Trophoblast cell (in vitro differentiated cells and primary cell): ENCODE measurements around the gene KRIT1.

Experiments
- DNase-seq, 2 donors: peaks; one replicate each; pipeline ENCODE4 v3.0.0-alpha.2; 2016
- H2AFZ ChIP-seq: 2 replicates; pipeline ENCODE4 v1.6.1; 2013; ENCODE audit warnings: low read length, moderate library complexity, mild to moderate bottlenecking; ENCODE audit not compliant: insufficient read depth, poor library complexity
- H2AK5ac ChIP-seq: 2 replicates; pipeline ENCODE4 v1.6.1; 2013; ENCODE audit warnings: mild to moderate bottlenecking, low read length
- H2BK120ac ChIP-seq: 2 replicates; pipeline ENCODE4 v1.6.1; 2013; ENCODE audit warnings: low read length, mild to moderate bottlenecking, moderate library complexity; ENCODE audit not compliant: insufficient read depth, poor library complexity
- H2BK12ac ChIP-seq: 2 replicates; pipeline ENCODE4 v1.6.1; 2013; ENCODE audit warnings: mild to moderate bottlenecking, low read length, moderate library complexity
- H2BK5ac ChIP-seq: 2 replicates; pipeline ENCODE4 v1.6.1; 2013; ENCODE audit warnings: low read length, low read depth, moderate library complexity, mild to moderate bottlenecking; ENCODE audit not compliant: poor library complexity
- H3K14ac ChIP-seq: 2 replicates; pipeline ENCODE4 v1.6.1; 2013; ENCODE audit warnings: mild to moderate bottlenecking, low read length
- H3K18ac ChIP-seq: 2 replicates; pipeline ENCODE4 v1.6.1; 2013; ENCODE audit warnings: mild to moderate bottlenecking, low read length
- H3K23ac ChIP-seq: 2 replicates; pipeline ENCODE4 v1.6.1; 2013; ENCODE audit warnings: low read length
- H3K27ac ChIP-seq: 2 replicates; pipeline ENCODE4 v1.5.1; 2013; ENCODE audit warnings: low read depth, mild to moderate bottlenecking, inconsistent platforms, low read length, moderate library complexity
- H3K27me3 ChIP-seq: 2 replicates; pipeline ENCODE4 v1.6.1; 2013; ENCODE audit warnings: inconsistent platforms, mild to moderate bottlenecking, low read length, moderate library complexity; ENCODE audit not compliant: insufficient read depth
- H3K36me3 ChIP-seq, 2 experiments: 1 replicate in 1 of 2; 2 replicates in 1 of 2; pipeline ENCODE4 v1.6.1; 2013; ENCODE audit warnings: low read length in 2 of 2, mild to moderate bottlenecking in 2 of 2, moderate library complexity in 1 of 2; ENCODE audit not compliant: insufficient read depth in 2 of 2, control insufficient read depth in 1 of 2
- H3K4ac ChIP-seq: 2 replicates; pipeline ENCODE4 v1.6.1; 2013; ENCODE audit warnings: low read depth, mild to moderate bottlenecking, low read length, moderate library complexity
- H3K4me1 ChIP-seq, 2 experiments: 1 replicate in 1 of 2; 2 replicates in 1 of 2; pipeline ENCODE4 v1.6.1; 2013; ENCODE audit warnings: low read length in 2 of 2, mild to moderate bottlenecking in 2 of 2, moderate library complexity in 1 of 2; ENCODE audit not compliant: insufficient read depth in 2 of 2, control insufficient read depth in 1 of 2
- H3K4me2 ChIP-seq: 2 replicates; pipeline ENCODE4 v1.6.1; 2013; ENCODE audit warnings: inconsistent platforms, mild to moderate bottlenecking, low read length, moderate library complexity
- H3K4me3 ChIP-seq: 2 replicates; pipeline ENCODE4 v1.5.1; 2013; ENCODE audit warnings: mild to moderate bottlenecking, low read depth, low read length, inconsistent platforms
- H3K79me1 ChIP-seq: one replicate; pipeline ENCODE4 v1.6.1; 2013; ENCODE audit warnings: low read length
- H3K79me2 ChIP-seq: 2 replicates; pipeline ENCODE4 v1.6.1; 2013; ENCODE audit warnings: low read length, mild to moderate bottlenecking; ENCODE audit not compliant: control insufficient read depth, insufficient read depth, poor library complexity
- H3K9ac ChIP-seq: 2 replicates; pipeline ENCODE4 v1.6.1; 2013; ENCODE audit warnings: mild to moderate bottlenecking, low read length
- H3K9me3 ChIP-seq: 2 replicates; pipeline ENCODE4 v1.6.1; 2013; ENCODE audit warnings: low read depth, mild to moderate bottlenecking, control low read depth, inconsistent platforms, low read length; ENCODE audit not compliant: insufficient read depth
- H4K12ac ChIP-seq: 2 replicates; pipeline ENCODE4 v1.6.1; 2013; ENCODE audit warnings: low read depth, mild to moderate bottlenecking, low read length, moderate library complexity
- H4K8ac ChIP-seq: 2 replicates; pipeline ENCODE4 v1.6.1; 2013; ENCODE audit warnings: low read depth, mild to moderate bottlenecking, low read length, moderate library complexity
- H4K91ac ChIP-seq: one replicate; pipeline ENCODE4 v1.6.1; 2013; ENCODE audit warnings: low read depth, mild to moderate bottlenecking, low read length, moderate library complexity
- whole genome bisulfite sequencing: extraction: QIAGEN DNeasy Blood & Tissue Kit; methylation state at CpG from one replicate; pipeline ENCODE4 v1.1.7; 2013; ENCODE audit warnings: missing lambda C conversion rate; ENCODE audit not compliant: insufficient read length, insufficient coverage; ENCODE audit errors: extremely low coverage; 5-methylcytosine and 5-hydroxymethylcytosine counted together

KRIT1 gene

DNA sequence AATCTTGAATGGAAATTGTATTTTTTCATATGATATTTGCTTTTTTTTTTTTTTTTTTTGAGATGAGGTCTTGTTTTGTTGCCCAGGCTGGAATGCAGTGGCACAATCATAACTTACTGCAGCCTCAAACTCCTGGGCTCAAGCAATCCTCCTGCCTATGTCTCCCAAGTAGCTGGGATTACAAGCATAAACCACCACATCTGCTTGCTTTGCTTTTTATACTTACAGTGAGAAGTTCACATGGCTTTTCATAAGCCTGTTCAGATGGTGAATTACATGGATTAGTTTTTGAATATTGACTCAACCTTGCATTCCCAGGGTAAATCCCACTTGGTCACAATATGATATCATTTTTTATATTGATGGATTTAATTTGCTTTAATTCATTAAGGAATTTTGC lies 88.7 kb downstream of the KRIT1 start:
- Histone ChIP-seq H3K79me2 (no peaks in the 10 kb centered on the region), H2BK5ac (no peak overlapping the region), H3K4me3 (no peak overlapping the region), H2BK12ac (no peak overlapping the region), H3K9ac (no peak overlapping the region), H3K14ac (no peak overlapping the region), H3K4me1 (no peaks in the 10 kb centered on the region), H3K27me3 (no peaks in the 10 kb centered on the region), H2AFZ (no peak overlapping the region), H4K12ac (no peak overlapping the region), H4K91ac (no peak overlapping the region), H3K18ac (no peak overlapping the region), H3K4me2 (no peak overlapping the region), H4K8ac (no peak overlapping the region), H2BK120ac (no peak overlapping the region), H3K36me3 (no peaks in the 10 kb centered on the region), H3K27ac (no peak overlapping the region), H3K9me3 (no peaks in the 10 kb centered on the region), H3K23ac (no peak overlapping the region), H3K79me1 (no peaks in the 10 kb centered on the region), H2AK5ac (no peak overlapping the region), H3K4ac (no peak overlapping the region)
- no peak for DNase-seq

DNA sequence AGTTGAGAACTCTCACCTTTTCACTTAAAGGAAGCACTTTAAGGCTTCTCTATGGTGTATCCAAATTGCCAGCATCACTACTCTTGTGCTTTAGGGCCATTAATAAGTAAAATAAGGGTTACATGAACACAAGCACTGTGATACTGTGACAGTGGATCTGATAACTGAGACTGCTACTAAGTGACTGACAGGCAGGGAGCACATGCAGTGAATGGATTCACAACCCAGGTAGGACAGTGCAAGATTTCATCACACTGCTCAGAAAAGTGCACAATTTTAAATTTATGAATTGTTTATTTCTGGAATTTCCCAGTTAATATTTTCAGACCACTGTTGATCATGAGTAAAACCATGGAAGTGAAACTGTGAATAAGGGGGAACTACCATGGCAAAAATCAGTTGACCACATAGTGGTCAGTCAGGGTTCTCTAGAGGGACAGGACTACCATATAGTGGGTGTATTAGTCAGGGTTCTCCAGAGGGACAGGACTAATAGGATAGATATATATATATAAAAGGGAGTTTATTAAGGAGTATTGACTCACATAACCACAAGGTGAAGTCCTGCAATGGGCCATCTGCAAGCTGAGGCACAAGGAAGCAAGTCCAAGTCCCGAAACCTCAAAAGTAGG lies 90.5 kb downstream of the KRIT1 start:
- Histone ChIP-seq H2BK12ac (no peak overlapping the region), H3K18ac (no peak overlapping the region), H3K27ac (no peak overlapping the region), H3K4me3 (no peak overlapping the region), H3K23ac (no peak overlapping the region), H2BK120ac (no peak overlapping the region), H2AFZ (no peak overlapping the region), H3K4me2 (no peak overlapping the region), H3K9ac (no peak overlapping the region), H4K8ac (no peak overlapping the region), H3K9me3 (no peaks in the 10 kb centered on the region), H3K4ac (no peak overlapping the region), H3K27me3 (no peaks in the 10 kb centered on the region), H2BK5ac (no peak overlapping the region), H3K4me1 (no peaks in the 10 kb centered on the region), H3K79me2 (no peaks in the 10 kb centered on the region), H3K14ac (no peak overlapping the region), H3K36me3 (no peaks in the 10 kb centered on the region), H4K91ac (no peak overlapping the region), H3K79me1 (no peaks in the 10 kb centered on the region), H4K12ac (no peak overlapping the region), H2AK5ac (no peak overlapping the region)
- WGBS: no CpG with 5 or more reads among the region's 1 CpG
- DNase-seq: peak in 1 of 2 donors; percentile 4

DNA sequence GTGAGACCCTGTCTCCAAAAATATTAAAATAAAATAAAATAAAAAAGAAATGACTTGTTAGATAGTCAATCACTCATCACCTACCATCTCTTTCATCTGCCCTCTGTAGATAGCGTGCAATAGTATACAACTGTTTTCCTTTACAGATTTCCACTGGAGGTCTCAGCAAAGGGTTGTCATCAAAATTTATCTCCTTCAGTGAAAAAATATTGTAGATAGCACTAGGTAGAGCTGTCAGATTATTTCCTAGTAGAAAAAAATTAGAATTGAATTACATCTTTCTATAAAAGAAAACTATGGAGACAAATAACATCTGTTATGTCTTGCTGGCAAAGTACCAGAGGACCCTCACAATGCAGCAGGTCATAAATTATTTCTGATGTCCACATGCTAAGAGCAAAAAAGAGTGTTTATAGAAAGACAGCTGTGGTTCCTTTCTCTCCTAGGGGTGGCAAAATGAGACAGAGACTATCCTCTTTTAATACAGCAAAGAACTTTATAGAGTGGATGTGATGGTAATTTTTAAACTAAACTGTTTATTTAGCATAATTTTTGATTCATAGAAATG lies 95.2 kb downstream of the KRIT1 start:
- H3K4me2 ChIP-seq: no peak overlapping the region
- no peak overlapping the region for H4K8ac ChIP-seq
- no peak overlapping the region for H3K14ac ChIP-seq
- no peaks in the 10 kb centered on the region for H3K4me1 ChIP-seq
- no peaks in the 10 kb centered on the region for H3K27me3 ChIP-seq
- H3K36me3 ChIP-seq: no peaks in the 10 kb centered on the region
- H3K9ac ChIP-seq: no peak overlapping the region
- no peak overlapping the region for H2BK12ac ChIP-seq
- no peak overlapping the region for H2AFZ ChIP-seq
- H3K18ac ChIP-seq: no peak overlapping the region
- H3K4me3 ChIP-seq: no peak overlapping the region
- no peaks in the 10 kb centered on the region for H3K79me2 ChIP-seq
- no peak for DNase-seq
- H3K27ac ChIP-seq: no peak overlapping the region
- no peak overlapping the region for H2BK120ac ChIP-seq
- no peak overlapping the region for H3K4ac ChIP-seq
- H3K23ac ChIP-seq: no peak overlapping the region
- H4K12ac ChIP-seq: no peak overlapping the region
- no peak overlapping the region for H4K91ac ChIP-seq
- WGBS: no CpG with 5 or more reads among the region's 1 CpG
- H3K9me3 ChIP-seq: no peaks in the 10 kb centered on the region
- no peak overlapping the region for H2AK5ac ChIP-seq
- no peak overlapping the region for H2BK5ac ChIP-seq
- H3K79me1 ChIP-seq: no peaks in the 10 kb centered on the region

- Histone ChIP-seq H3K9me3 (no peaks in the 10 kb centered on the region), H3K27ac (no peak overlapping the region), H3K14ac (no peak overlapping the region), H3K4me2 (no peak overlapping the region), H3K36me3 (no peaks in the 10 kb centered on the region), H3K4me3 (no peak overlapping the region), H3K79me1 (no peaks in the 10 kb centered on the region), H3K23ac (no peak overlapping the region), H3K79me2 (no peaks in the 10 kb centered on the region), H2BK120ac (no peak overlapping the region), H2AK5ac (no peak overlapping the region), H3K9ac (no peak overlapping the region), H4K91ac (no peak overlapping the region), H2BK5ac (no peak overlapping the region), H2BK12ac (no peak overlapping the region), H3K4ac (no peak overlapping the region), H3K27me3 (no peaks in the 10 kb centered on the region), H3K4me1 (no peaks in the 10 kb centered on the region), H4K8ac (no peak overlapping the region), H3K18ac (no peak overlapping the region), H4K12ac (no peak overlapping the region), H2AFZ (no peak overlapping the region)
- no CpG with 5 or more reads among the region's 5 CpGs for WGBS
- DNase-seq: no peak
These were observed 95.9 kb downstream of the KRIT1 start for GRCh38 chr7:92149736-92150239.
